Stimulated activated CD4-positive, alpha-beta T cell treated with anti-CD3 and anti-CD28 coated beads, Interleukin-1b, Interleukin-23, amount 100 ng/mL, for 24 hours (primary cell): ENCODE data around the gene IER5L.
A peak's percentile ranks its signal among the peaks of the same experiment; 100 is the strongest.
"Not testable (repeated sequence)": the region's sequence is repeated elsewhere in the genome, so short reads cannot be mapped to it uniquely, and the experiment has no call there.

Experiments used
- DNase-seq, 4 experiments: peaks; one replicate each; pipeline ENCODE4 v3.0.0-alpha.2; 2020; ENCODE audit warnings: low read depth in 4 of 4, low spot score in 1 of 4

Gene IER5L

DNA sequence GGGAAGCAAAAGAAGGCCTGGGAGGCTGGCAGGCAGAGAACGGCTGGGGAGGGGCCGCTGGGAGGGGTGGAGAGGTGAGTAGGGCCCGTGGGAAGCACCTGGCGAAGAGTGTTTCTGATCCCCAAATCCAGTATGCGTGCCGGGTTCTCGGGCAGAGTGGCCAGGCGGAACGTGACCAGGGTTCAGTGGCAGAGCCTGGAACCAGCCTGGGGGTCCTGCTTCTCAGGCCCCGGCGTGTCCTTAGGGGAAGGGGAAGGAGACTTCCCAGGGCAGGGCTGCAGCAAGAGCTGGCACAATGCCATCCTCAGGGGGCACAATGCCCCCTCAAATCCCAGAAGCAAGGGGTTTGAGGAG, 25.5 kb upstream of the IER5L start:
- no peak for DNase-seq

DNA sequence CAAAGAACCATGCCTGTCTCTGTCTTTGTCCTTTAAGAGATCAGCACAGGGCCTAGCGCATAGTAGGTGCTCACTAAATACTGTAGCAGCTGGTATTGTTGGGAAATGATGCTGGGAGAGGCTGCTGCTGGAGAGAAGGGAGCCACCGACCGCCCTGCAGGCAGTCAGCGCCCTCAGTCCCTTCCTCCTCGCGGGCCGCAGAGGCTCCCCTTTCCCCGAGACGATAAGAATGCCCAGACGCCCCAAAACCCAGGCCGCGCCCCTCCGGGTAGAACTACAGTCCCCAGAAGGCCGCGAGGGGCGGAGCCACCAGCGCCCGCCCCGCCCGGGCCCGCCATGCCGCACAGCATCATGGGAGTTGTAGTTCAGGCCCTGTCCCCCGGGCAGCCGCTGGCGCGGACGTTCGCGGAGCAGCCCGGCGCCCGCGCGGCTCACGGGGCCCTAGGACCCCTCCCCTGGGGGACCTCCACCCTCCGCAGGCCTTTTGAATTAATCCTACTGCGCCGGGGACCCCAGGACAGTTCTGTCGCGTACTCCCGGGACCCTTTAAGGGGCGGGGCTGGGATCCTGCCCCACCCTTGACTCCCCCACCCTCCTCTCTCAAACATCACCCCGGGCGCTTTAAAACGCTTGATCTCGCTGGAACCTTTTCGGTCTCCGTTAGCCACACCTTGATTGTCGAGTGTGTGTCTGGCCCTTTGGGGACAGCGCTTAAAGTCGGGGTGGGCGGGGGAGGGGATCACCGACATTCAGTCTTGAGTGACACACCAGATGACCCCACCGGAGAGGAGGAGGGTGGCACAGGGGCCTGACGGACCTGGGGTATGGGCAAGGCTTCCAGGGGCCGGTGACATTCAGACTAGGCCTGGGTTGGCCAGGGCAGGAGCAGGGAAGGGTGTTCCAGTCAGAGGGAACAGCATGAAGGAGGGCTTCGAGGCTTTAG, 24.8 kb upstream of the IER5L start:
- DNase-seq, result peak; percentile 81 to 88 (median 86)

DNA sequence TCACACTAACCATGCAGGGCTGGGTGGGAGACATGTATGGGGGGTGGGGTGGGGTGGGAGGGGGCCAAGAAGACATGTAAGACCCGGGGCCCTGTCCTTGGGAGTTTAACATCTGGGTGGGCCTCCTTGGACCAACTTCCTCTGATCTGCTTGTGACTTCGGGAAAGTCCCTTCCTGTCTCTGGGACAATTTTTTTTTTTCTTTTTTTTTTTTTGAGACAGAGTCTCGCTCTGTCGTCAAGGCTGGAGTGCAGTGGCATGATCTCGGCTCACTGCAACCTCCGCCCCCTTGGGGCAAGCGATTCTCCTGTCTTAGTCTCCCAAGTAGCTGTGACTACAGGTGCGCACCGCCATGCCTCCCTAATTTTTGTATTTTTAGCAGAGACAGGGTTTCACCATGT, 23.8 kb upstream of the IER5L start:
- no peak for DNase-seq

DNA sequence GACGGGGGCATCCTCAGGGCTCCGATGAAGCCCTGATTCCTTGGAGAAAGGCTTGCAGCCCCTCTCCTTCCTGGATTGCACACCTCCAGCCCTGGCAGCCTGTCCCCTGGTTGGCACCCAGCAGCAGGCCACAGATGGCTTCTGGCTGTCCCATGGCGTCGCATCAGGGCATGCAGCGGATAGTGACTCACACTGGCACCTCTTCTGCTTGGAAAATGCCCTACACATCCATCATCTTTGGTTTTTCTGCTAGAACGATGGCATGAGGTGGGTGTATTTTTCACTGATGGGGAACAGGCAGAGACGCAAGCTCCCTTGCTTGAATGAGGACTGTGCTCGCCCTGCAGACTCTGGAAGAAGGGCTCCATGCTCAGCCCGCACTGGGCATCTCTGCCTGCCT, 23.2 kb upstream of the IER5L start:
- DNase-seq, result no peak

DNA sequence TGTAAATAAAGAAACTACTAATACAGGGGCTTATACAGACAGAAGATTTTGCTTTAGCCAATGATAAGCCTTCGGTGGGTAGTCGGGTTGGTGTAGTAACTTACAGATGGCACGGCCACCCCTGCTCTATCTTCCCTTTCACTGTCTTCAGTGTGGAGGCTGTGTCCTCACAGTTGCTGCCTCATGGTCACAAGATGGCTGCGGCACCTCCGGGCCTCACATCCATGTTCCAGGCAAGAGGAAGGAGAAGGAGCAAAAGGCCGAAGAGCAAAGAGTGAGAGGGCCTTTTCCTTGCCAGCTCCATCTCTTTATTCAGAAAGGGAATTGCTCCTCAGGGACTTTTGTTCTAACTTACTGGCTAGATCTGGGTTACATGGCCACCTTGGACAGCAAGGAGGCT, 22.2 kb upstream of the IER5L start:
- no peak for DNase-seq

DNA sequence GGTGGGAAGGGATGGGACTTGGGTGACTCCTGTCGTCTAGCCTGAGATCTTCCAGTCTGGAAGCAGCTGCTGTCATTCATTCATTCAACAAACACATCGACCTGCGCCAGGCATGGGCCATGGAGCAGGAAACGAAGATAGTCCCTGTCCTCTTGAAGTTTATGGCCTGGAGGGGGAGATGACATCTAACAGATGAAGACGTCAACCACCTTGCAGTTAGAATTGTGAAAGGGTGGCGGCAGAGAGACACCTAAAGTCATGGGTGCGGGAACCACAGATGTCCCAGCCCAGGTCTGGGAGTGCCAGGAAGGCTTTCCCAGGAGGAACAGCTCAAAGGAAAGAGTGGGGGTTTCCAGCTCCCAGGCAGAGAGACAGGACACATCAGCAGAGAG, 21.0 kb upstream of the IER5L start:
- no peak for DNase-seq

DNA sequence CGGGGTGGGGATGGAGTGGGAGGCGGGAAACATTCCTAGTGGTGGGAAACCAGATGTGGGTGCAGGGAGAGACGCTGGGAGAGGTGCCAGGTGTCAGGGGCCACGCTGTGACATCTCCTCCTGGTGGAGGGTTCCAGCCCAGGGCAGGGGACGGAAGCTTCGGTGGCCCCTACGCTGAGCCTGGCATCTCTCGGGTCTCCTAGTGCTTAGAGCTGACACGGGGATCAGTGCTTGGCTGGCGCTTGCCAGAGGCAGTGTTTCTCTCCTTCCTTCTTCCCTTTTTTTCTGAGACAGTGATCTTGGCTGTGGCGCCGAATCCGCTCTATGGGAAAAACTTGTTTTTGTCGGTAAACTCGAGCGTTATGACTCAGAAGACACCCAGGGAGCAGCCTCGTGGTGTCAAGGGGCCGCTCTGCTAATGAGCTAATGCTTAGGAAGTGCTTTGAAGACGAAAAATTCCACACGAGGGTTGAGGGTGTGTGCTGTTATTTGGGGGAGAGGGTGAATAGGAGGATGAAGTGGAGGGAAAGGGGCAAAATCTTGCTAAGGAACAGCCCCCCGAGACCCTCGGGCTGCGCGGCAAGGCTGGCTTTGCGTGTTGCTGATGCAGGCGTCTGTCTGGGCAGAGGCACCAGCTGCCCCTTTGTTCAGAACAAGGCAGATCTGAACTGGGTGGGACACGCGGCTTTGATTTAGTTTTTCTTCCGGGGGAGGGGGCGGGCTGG, 20.4 kb upstream of the IER5L start:
- no peak for DNase-seq

DNA sequence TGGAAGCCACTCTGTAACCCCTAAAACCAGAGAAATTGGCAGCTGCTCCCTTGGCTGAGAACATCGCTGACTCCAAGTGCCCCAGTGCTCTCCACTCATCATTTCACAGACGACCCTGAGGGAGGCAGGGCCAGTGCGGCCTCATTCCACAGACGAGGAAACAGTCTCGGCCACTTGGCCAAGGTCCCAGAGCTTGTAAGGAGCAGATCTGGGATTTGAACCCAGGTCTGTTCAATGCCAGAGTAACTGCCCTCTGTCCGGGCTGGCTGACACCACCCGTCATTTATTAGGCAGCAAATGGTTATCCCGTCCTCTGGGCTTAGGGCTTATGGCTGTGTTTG, 19.9 kb upstream of the IER5L start:
- DNase-seq, result no peak

DNA sequence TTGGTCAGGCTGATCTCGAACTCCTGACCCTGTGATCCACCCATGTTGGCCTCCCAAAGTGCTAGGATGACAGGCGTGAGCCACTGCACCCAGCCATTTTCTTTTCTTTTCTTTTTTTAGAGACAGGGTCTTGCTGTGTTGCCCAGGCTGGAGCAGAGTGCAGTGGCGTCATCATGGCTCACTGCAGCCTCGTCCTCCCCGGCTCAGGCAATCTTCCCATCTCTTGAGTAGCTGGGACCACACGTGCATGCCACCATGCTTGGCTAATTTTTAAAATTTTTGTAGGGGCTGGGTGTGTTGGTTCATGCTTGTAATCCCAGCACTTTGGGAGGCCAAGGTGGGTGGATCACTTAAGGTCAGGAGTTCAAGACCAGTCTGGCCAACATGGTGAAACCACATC, 19.0 kb upstream of the IER5L start:
- not testable (repeated sequence) for DNase-seq

DNA sequence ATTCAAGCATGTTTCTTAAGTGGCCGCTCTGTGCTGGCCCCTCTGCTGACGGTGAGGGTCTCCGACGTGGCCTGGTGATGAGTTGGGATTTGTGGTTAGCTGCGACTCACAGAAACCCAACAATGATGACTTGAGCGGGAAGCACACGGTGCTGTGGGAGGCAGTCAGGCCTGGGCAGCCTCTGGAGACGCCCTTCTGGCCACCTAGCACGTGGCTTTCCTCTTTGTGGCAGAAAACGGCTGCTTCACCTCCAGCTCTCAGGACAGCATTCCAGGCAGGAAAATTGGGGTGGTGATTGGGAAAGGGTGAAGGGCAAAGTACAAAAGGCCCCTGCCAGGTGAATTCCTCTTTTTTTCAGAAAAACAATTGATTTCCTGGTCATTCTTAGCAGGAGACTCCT, 17.5 kb upstream of the IER5L start:
- no peak for DNase-seq

DNA sequence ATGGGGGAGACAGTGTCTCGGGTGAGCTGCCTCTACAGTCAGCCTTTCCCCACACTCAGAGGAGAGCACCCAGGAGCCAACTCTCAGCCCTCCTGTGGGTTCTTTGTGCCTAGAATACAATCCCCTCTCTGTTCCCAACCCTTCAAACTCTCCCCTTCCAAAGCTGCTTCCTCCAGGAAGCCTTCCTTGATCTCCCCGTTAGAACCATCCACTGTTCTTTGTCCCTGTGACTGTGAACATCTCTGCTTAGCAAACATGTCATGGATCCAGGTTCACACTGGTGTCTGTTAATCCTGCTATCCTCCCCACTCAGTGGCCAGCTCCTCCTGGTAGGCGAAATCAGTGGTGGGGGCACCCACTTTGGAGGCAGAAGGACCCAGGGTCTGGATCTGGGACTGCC, 16.2 kb upstream of the IER5L start:
- DNase-seq, result no peak

DNA sequence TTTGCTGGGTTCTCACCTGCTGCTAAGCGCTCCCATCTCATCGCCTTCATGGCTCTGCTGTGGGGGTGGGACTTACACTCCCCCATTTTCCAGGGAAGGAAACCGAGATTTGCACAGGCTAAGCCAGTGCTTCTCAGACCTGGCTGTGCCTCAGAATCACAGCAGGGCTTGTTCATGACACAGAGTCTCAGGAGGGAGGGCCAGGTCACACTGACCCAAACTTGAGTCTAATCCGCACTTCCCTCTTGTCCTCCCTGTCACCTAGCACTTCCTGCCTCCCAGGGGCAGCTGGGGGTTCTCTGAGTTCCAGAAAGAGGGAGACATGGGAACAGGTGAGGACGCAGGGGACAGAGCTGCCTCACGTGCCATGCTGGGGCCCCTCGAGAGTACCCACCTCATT, 15.6 kb upstream of the IER5L start:
- DNase-seq, result no peak

DNA sequence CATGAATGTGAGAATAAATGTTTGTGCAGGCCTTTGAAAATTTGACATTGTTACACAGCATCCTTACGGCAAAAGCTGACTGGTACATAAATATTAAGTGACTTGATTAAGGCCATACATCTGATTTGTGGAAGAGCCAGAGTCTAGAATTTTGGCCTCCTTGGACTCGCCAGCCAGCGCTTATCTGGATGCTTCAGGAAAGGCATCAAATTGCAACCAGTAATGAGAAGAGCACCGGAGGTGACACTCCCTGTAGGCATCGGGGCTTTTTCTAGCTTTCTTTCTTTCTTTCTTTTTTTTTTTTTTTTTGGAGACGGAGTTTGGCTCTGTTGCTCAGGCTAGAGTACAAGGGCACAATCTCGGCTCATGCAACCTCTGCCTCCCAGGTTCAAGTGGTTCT, 13.2 kb upstream of the IER5L start:
- DNase-seq, result no peak

DNA sequence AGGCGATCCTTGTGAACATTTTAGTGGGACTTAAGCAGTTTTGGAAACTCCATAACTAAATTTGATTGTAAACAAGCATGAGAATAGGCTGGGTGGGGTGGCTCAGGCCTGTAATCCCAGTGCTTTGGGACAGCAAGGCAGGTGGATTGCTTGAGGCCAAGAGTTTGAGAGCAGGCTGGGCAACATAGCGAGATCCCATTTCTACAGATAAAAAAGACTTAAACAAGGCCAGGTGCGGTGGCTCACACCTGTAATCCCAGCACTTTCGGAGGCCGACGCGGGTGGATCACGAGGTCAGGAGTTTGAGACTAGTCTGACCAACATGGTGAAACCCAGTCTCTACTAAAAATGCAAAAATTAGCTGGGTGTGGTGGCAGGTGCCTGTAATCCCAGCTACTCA, 11.9 kb upstream of the IER5L start:
- not testable (repeated sequence) for DNase-seq

DNA sequence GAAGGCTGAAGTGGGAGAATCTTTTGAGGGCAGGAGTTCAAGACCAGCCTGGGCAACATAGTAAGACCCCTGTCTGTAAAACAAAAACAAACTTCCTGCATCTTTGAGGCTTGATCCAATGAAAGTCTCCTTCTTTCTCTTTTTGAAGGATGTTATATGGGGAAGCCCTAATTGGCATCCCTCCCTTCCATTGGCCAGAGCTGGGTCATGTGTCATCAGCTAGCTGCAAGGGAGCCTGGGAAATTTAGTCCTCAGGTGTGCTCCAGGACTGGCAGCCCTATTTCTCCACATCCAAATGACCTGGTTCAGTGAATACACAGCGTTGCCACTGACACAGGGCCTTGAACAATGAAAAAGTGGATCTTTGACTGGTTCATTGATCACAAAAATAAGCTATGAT, 9.0 kb upstream of the IER5L start:
- no peak for DNase-seq

DNA sequence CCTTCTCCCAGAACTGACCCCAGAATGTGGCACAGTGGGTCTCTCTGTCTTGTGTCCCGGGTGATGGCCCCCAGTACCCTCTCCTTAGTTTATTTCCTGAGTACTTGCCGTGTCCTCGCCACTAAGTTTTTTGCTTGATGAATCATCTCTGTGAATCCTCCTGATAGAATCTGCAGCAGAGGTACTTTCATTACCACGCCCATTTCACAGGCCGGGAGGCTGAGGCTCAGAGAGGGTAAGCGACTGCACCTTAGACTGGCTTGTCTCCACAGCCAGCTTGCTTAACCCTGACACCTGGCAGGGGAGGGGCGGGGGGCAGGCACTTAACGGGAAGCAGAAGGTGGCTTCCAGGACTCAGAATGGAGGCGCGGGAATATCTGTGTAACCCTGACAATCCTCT, 7.9 kb upstream of the IER5L start:
- DNase-seq, result no peak

DNA sequence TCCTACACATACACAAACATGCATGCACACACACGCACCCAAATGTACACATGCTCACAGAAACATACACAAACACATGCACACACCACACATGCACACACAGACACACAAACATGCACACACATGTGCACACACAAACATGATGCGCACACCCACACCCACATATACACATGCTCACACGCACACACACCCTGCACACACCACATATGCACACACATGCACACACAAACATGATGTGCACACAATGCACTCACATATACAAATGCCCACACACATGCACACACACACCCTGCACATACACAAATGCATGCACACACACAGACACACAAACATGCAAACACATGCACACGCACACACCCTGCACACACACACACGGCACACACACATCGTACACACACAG, 7.3 kb upstream of the IER5L start:
- DNase-seq, result no peak

DNA sequence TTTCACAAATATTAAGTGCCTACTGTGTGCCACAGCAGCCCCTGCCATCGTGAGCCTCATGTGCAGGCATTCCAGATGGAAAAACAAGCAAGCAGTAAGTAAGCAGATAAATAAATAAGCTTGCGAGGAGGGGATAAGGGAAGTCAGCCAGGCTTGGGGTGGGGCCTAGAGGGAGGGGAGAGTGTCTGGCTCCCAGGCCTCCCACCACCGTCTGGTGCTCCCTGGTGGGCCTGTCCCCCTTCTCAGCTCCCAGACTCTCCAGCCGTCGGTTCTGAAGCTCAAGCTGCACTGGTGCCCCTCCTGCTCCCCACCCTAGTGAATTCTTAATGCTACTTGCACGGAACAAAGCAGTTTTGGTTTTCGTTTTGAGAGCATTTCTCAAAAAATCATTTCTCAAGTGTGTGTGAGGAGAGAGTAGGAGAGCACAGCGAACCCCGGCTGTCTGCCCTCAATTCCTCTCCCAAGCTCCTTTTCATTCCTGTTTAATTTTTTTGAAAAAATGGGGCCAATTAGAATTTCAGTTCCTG, 6.6 kb upstream of the IER5L start:
- DNase-seq, result no peak

DNA sequence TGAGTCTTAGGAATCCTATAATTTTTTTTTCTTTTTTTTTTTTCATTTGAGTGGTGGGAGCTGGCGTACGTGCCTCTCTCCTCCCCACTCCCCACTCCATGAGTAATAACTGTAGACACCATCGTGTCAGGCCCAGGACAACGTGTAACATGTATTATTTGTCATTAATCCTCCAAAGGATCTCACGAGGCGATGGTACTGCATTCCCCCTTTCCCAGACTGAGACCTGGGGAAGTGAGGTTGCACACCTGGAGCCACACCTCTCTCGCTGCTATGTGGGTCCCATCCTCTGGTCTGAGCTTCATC, 6.1 kb upstream of the IER5L start:
- DNase-seq, result no peak

DNA sequence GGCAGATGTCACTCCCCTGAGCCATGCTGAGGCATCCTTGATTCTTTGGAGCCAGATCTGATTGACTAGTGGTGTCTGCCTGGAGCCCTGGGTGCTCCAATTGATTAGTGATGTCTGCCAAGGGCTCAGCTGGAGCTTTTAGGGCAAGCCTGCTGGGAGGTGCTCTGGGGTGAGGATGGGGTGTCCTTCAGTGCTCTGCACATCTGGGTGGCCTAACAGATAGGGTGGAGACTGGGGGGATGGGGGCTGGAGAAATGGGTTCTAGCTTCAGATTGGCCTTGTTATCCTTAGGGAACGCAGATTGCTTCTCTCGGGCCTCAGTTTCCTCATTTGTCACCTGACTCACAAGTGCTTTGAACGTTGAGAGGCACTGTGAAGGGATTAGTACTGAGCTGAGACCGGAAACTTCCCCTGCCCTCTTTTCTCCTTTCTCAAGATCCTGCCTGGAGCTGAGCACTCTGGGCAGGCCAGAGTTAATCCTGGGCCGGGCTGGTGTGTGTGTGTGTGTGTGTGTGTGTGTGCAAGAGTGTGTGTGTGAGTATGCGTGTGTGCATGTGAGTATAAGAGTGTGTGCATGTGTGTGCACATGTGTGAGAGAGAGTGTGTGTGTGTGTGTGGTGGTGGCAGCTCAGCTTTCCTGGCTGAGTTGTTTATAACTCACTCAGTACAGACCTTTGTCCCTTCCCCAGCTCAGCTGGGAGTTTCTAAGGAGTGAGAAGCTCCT, 5.6 kb upstream of the IER5L start:
- no peak for DNase-seq

DNA sequence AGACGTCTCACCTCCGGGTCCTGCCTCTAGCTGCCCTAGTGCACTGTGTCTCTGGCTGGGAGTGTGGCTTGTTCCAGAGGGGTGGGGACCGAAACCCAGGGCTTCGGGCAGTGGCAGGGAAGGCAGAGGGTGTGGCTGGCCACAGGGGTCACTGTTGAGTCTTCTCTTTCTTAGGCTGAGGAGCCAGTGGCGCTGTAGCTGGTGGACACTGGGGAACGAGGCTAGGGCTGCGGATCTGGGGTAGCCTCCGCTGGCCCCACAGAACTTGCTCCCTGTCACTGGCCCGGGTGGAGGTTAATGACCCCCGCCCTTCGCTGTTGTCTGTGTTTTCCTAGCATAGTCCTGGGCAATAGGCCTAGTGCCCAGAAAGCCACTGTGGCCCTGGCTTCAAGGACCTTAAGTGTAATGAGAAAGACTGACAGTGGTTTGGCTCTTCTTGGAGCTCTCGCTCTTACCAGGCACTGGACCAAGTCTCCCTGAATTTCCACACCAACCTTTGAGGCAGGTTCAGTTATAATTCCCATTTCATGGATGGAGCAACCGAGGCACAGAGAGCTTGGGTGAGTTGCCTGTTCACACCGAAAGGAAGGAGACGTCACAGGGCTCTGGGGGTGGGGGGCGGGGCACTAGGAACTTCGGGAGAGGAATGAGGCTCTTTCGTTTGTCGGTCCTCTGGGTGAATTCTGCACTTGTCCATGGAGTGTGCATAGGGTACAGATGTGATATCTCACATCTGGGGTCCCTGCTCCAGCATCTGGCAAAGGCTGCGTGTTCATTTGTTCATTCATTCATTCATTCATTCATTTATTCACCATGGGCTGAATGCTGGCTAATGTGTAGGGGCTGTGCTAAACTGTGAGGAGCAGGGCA, 4.8 kb upstream of the IER5L start:
- no peak for DNase-seq
